H9 (cell line): ENCODE results near the gene ZNF169. TPM values are rescaled to one million over a fixed set of nuclear protein-coding genes. Genes with fewer than 3 reads are reported as not detected.
"Not testable (repeated sequence)": the region's sequence is repeated elsewhere in the genome, so short reads cannot be mapped to it uniquely, and the experiment has no call there.

Experiments
- DNase-seq: peaks from one replicate; pipeline ENCODE4 v3.0.0-alpha.2; 2017
- H2AFZ ChIP-seq: one replicate; pipeline ENCODE4 v1.6.1; 2013; ENCODE audit warnings: mild to moderate bottlenecking, low read length, control low read depth, moderate library complexity
- H2AK5ac ChIP-seq: 2 replicates; pipeline ENCODE4 v1.6.1; 2013; ENCODE audit warnings: low read length, control low read depth, mixed read lengths; ENCODE audit not compliant: insufficient read length
- H2BK120ac ChIP-seq: one replicate; pipeline ENCODE4 v1.6.1; 2013; ENCODE audit warnings: low read depth, mild to moderate bottlenecking, low read length, control low read depth, inconsistent platforms; ENCODE audit not compliant: poor library complexity, severe bottlenecking
- H2BK12ac ChIP-seq: 2 replicates; pipeline ENCODE4 v1.6.1; 2013; ENCODE audit warnings: low read length, control low read depth, mixed read lengths, low read depth; ENCODE audit not compliant: insufficient read length
- H2BK15ac ChIP-seq: 2 replicates; pipeline ENCODE4 v1.6.1; 2013; ENCODE audit warnings: low read depth, low read length, control low read depth
- H2BK20ac ChIP-seq: one replicate; pipeline ENCODE4 v1.6.1; 2013; ENCODE audit warnings: low read depth, mild to moderate bottlenecking, low read length, control low read depth, inconsistent platforms; ENCODE audit not compliant: poor library complexity, severe bottlenecking
- H2BK5ac ChIP-seq: 2 replicates; pipeline ENCODE4 v1.6.1; 2013; ENCODE audit warnings: low read length, control low read depth, mixed read lengths; ENCODE audit not compliant: insufficient read length
- H3K14ac ChIP-seq: 2 replicates; pipeline ENCODE4 v1.6.1; 2013; ENCODE audit warnings: low read length, control low read depth; ENCODE audit not compliant: insufficient read depth
- H3K18ac ChIP-seq: 2 replicates; pipeline ENCODE4 v1.6.1; 2013; ENCODE audit warnings: low read depth, mild to moderate bottlenecking, mixed read lengths, low read length, control low read depth; ENCODE audit not compliant: insufficient read length
- H3K23ac ChIP-seq: 2 replicates; pipeline ENCODE4 v1.6.1; 2013; ENCODE audit warnings: low read length, control low read depth, mixed read lengths, low read depth; ENCODE audit not compliant: insufficient read length
- H3K23me2 ChIP-seq: 2 replicates; pipeline ENCODE4 v1.6.1; 2013; ENCODE audit warnings: low read depth, mild to moderate bottlenecking, mixed read lengths, low read length, control low read depth; ENCODE audit not compliant: insufficient read length, poor library complexity, severe bottlenecking
- H3K27ac ChIP-seq: 2 replicates; pipeline ENCODE4 v1.5.1; 2013; ENCODE audit warnings: low read length, control low read depth, mixed read lengths, low read depth; ENCODE audit not compliant: insufficient read length
- H3K27me3 ChIP-seq: 2 replicates; pipeline ENCODE4 v1.6.1; 2013; ENCODE audit warnings: low read length, control low read depth, inconsistent platforms; ENCODE audit not compliant: insufficient read depth
- H3K4ac ChIP-seq: 2 replicates; pipeline ENCODE4 v1.6.1; 2013; ENCODE audit warnings: low read depth, mild to moderate bottlenecking, control low read depth, inconsistent platforms, low read length, moderate library complexity
- H3K4me1 ChIP-seq: 2 replicates; pipeline ENCODE4 v1.6.1; 2013; ENCODE audit warnings: low read length, control low read depth, inconsistent platforms; ENCODE audit not compliant: insufficient read depth
- H3K4me2 ChIP-seq: 2 replicates; pipeline ENCODE4 v1.6.1; 2013; ENCODE audit warnings: low read length, control low read depth, mixed read lengths; ENCODE audit not compliant: insufficient read length, insufficient read depth
- H3K56ac ChIP-seq: 2 replicates; pipeline ENCODE4 v1.6.1; 2013; ENCODE audit warnings: low read depth, mild to moderate bottlenecking, mixed read lengths, low read length, control low read depth; ENCODE audit not compliant: insufficient read length
- H3K79me1 ChIP-seq: 2 replicates; pipeline ENCODE4 v1.6.1; 2013; ENCODE audit warnings: low read depth, mild to moderate bottlenecking, moderate library complexity, low read length, control low read depth, inconsistent platforms; ENCODE audit not compliant: insufficient read depth, poor library complexity, severe bottlenecking
- H3K79me2 ChIP-seq: 2 replicates; pipeline ENCODE4 v1.6.1; 2013; ENCODE audit warnings: low read length, control low read depth, inconsistent platforms; ENCODE audit not compliant: insufficient read depth
- H3K9ac ChIP-seq: 2 replicates; pipeline ENCODE4 v1.6.1; 2013; ENCODE audit warnings: low read length, control low read depth, mixed read lengths; ENCODE audit not compliant: insufficient read length; ENCODE audit errors: extremely low read depth
- H3K9me3 ChIP-seq: one replicate; pipeline ENCODE4 v1.6.1; 2013; ENCODE audit warnings: low read depth, low read length, inconsistent platforms; ENCODE audit not compliant: control insufficient read depth
- H3T11ph ChIP-seq: one replicate; pipeline ENCODE4 v1.6.1; 2013; ENCODE audit warnings: mild to moderate bottlenecking, low read length, control low read depth, inconsistent platforms
- H4K20me1 ChIP-seq: one replicate; pipeline ENCODE4 v1.6.1; 2013; ENCODE audit not compliant: control insufficient read depth, insufficient read length, insufficient read depth
- H4K5ac ChIP-seq: 2 replicates; pipeline ENCODE4 v1.6.1; 2013; ENCODE audit warnings: low read depth, mild to moderate bottlenecking, mixed read lengths, low read length, control low read depth; ENCODE audit not compliant: insufficient read length
- H4K8ac ChIP-seq: replicated peaks from 2 replicates; pipeline ENCODE4 v1.6.1; 2013; ENCODE audit warnings: low read length, control low read depth, mixed read lengths, low read depth; ENCODE audit not compliant: insufficient read length
- H4K91ac ChIP-seq: 2 replicates; pipeline ENCODE4 v1.6.1; 2013; ENCODE audit warnings: low read depth, mild to moderate bottlenecking, moderate library complexity, mixed read lengths, low read length, control low read depth; ENCODE audit not compliant: insufficient read length
- H3K27ac Mint-ChIP-seq, 3 experiments: 2 replicates in 2 of 3; 3 replicates in 1 of 3; pipeline ENCODE4 v1.8.0; 2020 to 2021; ENCODE audit warnings: mixed read lengths in 3 of 3, mild to moderate bottlenecking in 1 of 3, moderate library complexity in 1 of 3
- H3K27me3 Mint-ChIP-seq: 2 replicates; pipeline ENCODE4 v1.8.0; 2021; ENCODE audit warnings: low read depth, mild to moderate bottlenecking, moderate library complexity, mixed read lengths
- H3K36me3 Mint-ChIP-seq, 3 experiments: 2 replicates in 2 of 3; 3 replicates in 1 of 3; pipeline ENCODE4 v1.8.0; 2020 to 2021; ENCODE audit warnings: low read depth in 3 of 3, mixed read lengths in 3 of 3; ENCODE audit not compliant: insufficient read depth in 1 of 3
- H3K4me1 Mint-ChIP-seq, 2 experiments: 2 replicates each; pipeline ENCODE4 v1.8.0; 2020; ENCODE audit warnings: mixed read lengths in 2 of 2
- H3K4me3 Mint-ChIP-seq, 2 experiments: 2 replicates in 1 of 2; 3 replicates in 1 of 2; pipeline ENCODE4 v1.8.0; 2020 to 2021; ENCODE audit warnings: mild to moderate bottlenecking in 2 of 2, mixed read lengths in 2 of 2, moderate library complexity in 1 of 2
- H3K9me3 Mint-ChIP-seq, 2 experiments: 2 replicates in 1 of 2; 3 replicates in 1 of 2; pipeline ENCODE4 v1.8.0; 2020; ENCODE audit warnings: mild to moderate bottlenecking in 2 of 2, mixed read lengths in 2 of 2, moderate library complexity in 1 of 2
- WGBS: extraction: QIAGEN DNeasy Blood & Tissue Kit; methylation state at CpG from one replicate; pipeline ENCODE4 v1.1.7; 2013; ENCODE audit warnings: missing lambda C conversion rate, low lambda C conversion rate, mixed read lengths; ENCODE audit not compliant: insufficient read length; ENCODE audit errors: extremely low coverage; 5-methylcytosine and 5-hydroxymethylcytosine counted together
- total RNA-seq: library from RNA; stranded (reverse); gene quantifications from 2 replicates; pipeline ENCODE4 v1.2.1, GENCODE V29; 2021

The ZNF169 gene
- total RNA-seq, 1 experiment from 2014 or later, result 4.8 TPM

DNA sequence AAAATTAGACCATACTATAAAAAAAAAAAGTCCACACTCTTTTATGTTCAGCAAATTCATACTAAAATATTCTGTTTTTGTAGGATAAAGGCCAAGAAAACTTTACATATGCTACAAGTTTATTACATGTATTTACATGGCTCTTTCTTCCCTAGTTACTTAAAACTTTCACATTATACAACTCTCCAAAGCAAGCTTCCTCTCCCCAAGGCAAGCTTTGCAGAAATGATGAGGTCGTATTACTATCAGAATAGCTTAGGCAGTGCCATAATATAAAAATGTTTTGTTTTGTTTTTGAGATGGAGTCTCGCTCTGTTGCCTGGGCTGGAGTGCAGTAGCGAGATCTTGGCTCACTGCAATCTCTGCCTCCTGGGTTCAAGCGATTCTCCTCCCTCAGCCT, 77.3 kb downstream of the ZNF169 start:
- H3K9me3 Mint-ChIP-seq, H3K56ac ChIP-seq, H3K14ac ChIP-seq, H3K27me3 ChIP-seq, H4K91ac ChIP-seq, H3K27me3 Mint-ChIP-seq, DNase-seq, H2BK15ac ChIP-seq, H2BK12ac ChIP-seq, H3K27ac Mint-ChIP-seq, H3K27ac ChIP-seq, H3K4me3 Mint-ChIP-seq, H4K5ac ChIP-seq, H3K4me1 Mint-ChIP-seq, H2BK5ac ChIP-seq, H3K4me2 ChIP-seq, H3K79me2 ChIP-seq, H3K18ac ChIP-seq, H4K20me1 ChIP-seq, H3K79me1 ChIP-seq, H4K8ac ChIP-seq, H2BK20ac ChIP-seq, H2AK5ac ChIP-seq, H3K23ac ChIP-seq, H3K4ac ChIP-seq, H3K23me2 ChIP-seq, H3K9ac ChIP-seq, H2AFZ ChIP-seq, H3K9me3 ChIP-seq, H3K36me3 Mint-ChIP-seq, H2BK120ac ChIP-seq, H3T11ph ChIP-seq, H3K4me1 ChIP-seq: not testable (repeated sequence)
- no CpG with 5 or more reads among the region's 4 CpGs for WGBS

GRCh38 chr9:94338723-94339122, 79.6 kb downstream of the ZNF169 start:
- not testable (repeated sequence) for H4K91ac ChIP-seq, H2AFZ ChIP-seq, H3K9ac ChIP-seq, H3K27me3 ChIP-seq, H3K56ac ChIP-seq, H3K27ac ChIP-seq, H3K4me1 ChIP-seq, H3T11ph ChIP-seq, H3K79me1 ChIP-seq, H3K36me3 Mint-ChIP-seq, H3K4me1 Mint-ChIP-seq, H3K9me3 ChIP-seq, H3K23ac ChIP-seq, H3K27me3 Mint-ChIP-seq, H4K20me1 ChIP-seq, H2BK15ac ChIP-seq, H3K79me2 ChIP-seq, H3K4ac ChIP-seq, H4K8ac ChIP-seq, H3K9me3 Mint-ChIP-seq, H3K4me2 ChIP-seq, H2BK5ac ChIP-seq, H2BK12ac ChIP-seq, H3K4me3 Mint-ChIP-seq, H2BK120ac ChIP-seq, H2AK5ac ChIP-seq, H3K14ac ChIP-seq, H4K5ac ChIP-seq, H3K18ac ChIP-seq, H3K23me2 ChIP-seq, H2BK20ac ChIP-seq
- peak; percentile 26 for DNase-seq
- WGBS, result no CpG with 5 or more reads among the region's 7 CpGs
- peak overlapping the region in 1 of 3 experiments; percentile 91; a peak in 2 of 7 replicates for H3K27ac Mint-ChIP-seq
